Fibroblast of villous mesenchyme (primary cell): ENCODE measurements around the gene TF. TPM values are rescaled to one million over a fixed set of nuclear protein-coding genes. Genes with fewer than 3 reads are reported as not detected.
"Not testable (repeated sequence)": the region's sequence is repeated elsewhere in the genome, so short reads cannot be mapped to it uniquely, and the experiment has no call there.

ENCODE experiments used
- DNase-seq: peaks from one replicate; pipeline ENCODE4 v3.0.0-alpha.2; 2010; ENCODE audit warnings: low read depth
- H3K4me3 ChIP-seq: 2 replicates; pipeline ENCODE4 v1.5.1; 2011; ENCODE audit warnings: low read depth, mild to moderate bottlenecking, low read length
- CTCF ChIP-seq: IDR thresholded peaks from 2 replicates; pipeline ENCODE4 v1.5.1; 2012; ENCODE audit warnings: low read depth, mild to moderate bottlenecking, low read length; ENCODE audit not compliant: insufficient read depth
- total RNA-seq: library from RNA; depleted of rRNA; stranded (reverse); fragments of >200 nt; gene quantifications from 2 replicates; pipeline ENCODE4 v1.2.3, GENCODE V29; 2012

TF gene
- total RNA-seq, 1 donor, result not detected

GRCh38 chr3:133775835-133776234, 29.6 kb downstream of the TF start:
- no peak for TF ChIP-seq CTCF
- no peak for DNase-seq
- H3K4me3 ChIP-seq, result no peak overlapping the region

GRCh38 chr3:133776794-133777438, 30.7 kb downstream of the TF start:
- H3K4me3 ChIP-seq, result no peak overlapping the region
- no peak for DNase-seq
- no peak for TF ChIP-seq CTCF

GRCh38 chr3:133777807-133778568, 31.8 kb downstream of the TF start:
- TF ChIP-seq CTCF, result no peak
- no peak for DNase-seq
- H3K4me3 ChIP-seq, result no peak overlapping the region

GRCh38 chr3:133779626-133780203, 33.5 kb downstream of the TF start:
- no peak for DNase-seq
- H3K4me3 ChIP-seq, result no peak overlapping the region
- TF ChIP-seq CTCF, result no peak

GRCh38 chr3:133780756-133781155, 34.6 kb downstream of the TF start:
- not testable (repeated sequence) for H3K4me3 ChIP-seq, DNase-seq

- DNase-seq, result no peak
- TF ChIP-seq CTCF, result no peak
- no peak overlapping the region for H3K4me3 ChIP-seq
Measured at GRCh38 chr3:133781570-133781969, 35.4 kb downstream of the TF start.

GRCh38 chr3:133782454-133782853, 36.3 kb downstream of the TF start:
- no peak for DNase-seq
- H3K4me3 ChIP-seq, result no peak overlapping the region
- TF ChIP-seq CTCF, result no peak
